Fibroblast of pulmonary artery (primary cell): ENCODE measurements around the gene XRCC1.

Source experiments
- DNase-seq: peaks from one replicate; pipeline ENCODE4 v3.0.0-alpha.2; 2010; ENCODE audit warnings: low read depth
- H3K4me3 ChIP-seq: replicated peaks from 2 replicates; pipeline ENCODE4 v1.5.1; 2011; ENCODE audit warnings: low read depth, mild to moderate bottlenecking, control low read depth, low read length, moderate library complexity
- CTCF ChIP-seq: IDR thresholded peaks from 2 replicates; pipeline ENCODE4 v1.5.1; 2011; ENCODE audit warnings: mild to moderate bottlenecking, control low read depth, low read length, inconsistent platforms; ENCODE audit errors: missing control alignments

The XRCC1 gene

GRCh38 chr19:43562698-43563241 is 12.6 kb downstream of the XRCC1 start:
- no peak for TF ChIP-seq CTCF
- no peak overlapping the region for H3K4me3 ChIP-seq
- DNase-seq = peak; percentile 84

- H3K4me3 ChIP-seq = no peak overlapping the region
- TF ChIP-seq CTCF = no peak
- DNase-seq = no peak
Measured at GRCh38 chr19:43562226-43562697, 13.1 kb downstream of the XRCC1 start.

GRCh38 chr19:43561139-43561970 is 14.0 kb downstream of the XRCC1 start:
- no peak for TF ChIP-seq CTCF
- DNase-seq = no peak
- H3K4me3 ChIP-seq = no peak overlapping the region

- no peak overlapping the region for H3K4me3 ChIP-seq
- DNase-seq = no peak
Measured at GRCh38 chr19:43560687-43561086, 14.6 kb downstream of the XRCC1 start.

GRCh38 chr19:43555185-43555770 is 20.0 kb downstream of the XRCC1 start:
- no peak overlapping the region for H3K4me3 ChIP-seq
- TF ChIP-seq CTCF = peak; percentile 91

More at GRCh38 chr19:43560687-43561086, 14.6 kb downstream of the XRCC1 start:
- no peak for TF ChIP-seq CTCF

GRCh38 chr19:43554317-43554895 is 20.9 kb downstream of the XRCC1 start:
- H3K4me3 ChIP-seq = no peak overlapping the region
- no peak for DNase-seq
- no peak for TF ChIP-seq CTCF

More at GRCh38 chr19:43555185-43555770, 20.0 kb downstream of the XRCC1 start:
- peak; percentile 79 for DNase-seq
